Suppressor macrophage (primary cell): ENCODE data around the gene STOML1.

Experiments used
- DNase-seq, 4 experiments: peaks; one replicate each; pipeline ENCODE4 v3.0.0-alpha.2; 2020 to 2022
- total RNA-seq, 17 experiments: gene quantifications; one replicate each; lab custom pipeline; 2026; ENCODE audit warnings: mixed read lengths in 6 of 17, inconsistent platforms in 3 of 17; lab: John Stamatoyannopoulos, UW

The STOML1 gene, protein sequence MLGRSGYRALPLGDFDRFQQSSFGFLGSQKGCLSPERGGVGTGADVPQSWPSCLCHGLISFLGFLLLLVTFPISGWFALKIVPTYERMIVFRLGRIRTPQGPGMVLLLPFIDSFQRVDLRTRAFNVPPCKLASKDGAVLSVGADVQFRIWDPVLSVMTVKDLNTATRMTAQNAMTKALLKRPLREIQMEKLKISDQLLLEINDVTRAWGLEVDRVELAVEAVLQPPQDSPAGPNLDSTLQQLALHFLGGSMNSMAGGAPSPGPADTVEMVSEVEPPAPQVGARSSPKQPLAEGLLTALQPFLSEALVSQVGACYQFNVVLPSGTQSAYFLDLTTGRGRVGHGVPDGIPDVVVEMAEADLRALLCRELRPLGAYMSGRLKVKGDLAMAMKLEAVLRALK
- 4.7 to 17.7 (median 7.3) reads per million in 17 experiments for total RNA-seq

DNA sequence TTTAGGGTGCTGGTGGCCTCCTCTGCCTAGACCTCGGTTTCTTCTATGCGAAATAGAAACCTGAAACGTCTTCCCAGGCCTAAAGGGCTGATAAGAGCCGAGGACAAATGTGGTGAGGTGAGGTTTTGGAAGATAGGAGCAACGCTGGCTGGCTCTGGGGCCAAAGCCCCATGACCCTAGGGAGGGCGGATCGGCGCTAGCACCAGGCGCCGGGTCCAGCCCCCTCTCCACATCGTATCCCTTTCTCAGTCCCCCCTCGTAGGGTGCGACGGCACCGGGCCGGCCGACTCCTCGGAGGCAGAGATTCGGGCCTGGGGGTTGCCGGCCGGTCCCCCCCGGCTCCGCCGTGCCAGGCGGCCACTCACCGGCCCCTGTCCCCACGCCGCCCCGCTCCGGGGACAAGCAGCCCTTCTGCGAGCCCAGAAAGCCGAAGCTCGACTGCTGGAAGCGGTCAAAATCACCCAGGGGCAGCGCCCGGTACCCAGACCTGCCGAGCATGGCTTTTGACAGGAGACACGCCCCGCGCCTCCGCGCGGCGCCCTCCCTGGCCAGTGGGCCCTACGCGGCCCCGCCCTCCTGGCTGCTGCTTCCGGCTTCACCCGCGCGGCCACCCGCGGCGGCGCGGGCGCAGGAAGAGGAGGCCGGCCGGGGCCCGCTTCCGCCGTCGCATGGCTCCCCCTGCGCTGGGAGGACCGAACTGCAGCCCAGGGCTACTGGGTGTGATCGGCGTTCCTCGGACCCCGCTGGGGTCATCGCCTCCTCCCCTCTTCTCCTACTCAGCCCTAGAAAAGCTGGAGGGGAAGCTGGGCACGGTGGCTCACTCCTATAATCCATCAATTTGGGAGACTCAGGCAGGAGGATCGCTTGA, at the start of gene STOML1:
TSS of gene STOML1 (minus strand) at position 570 of the 868 bp plus-strand sequence. CDS start at position 498, 72 bp downstream.
- peak; percentile 97 to 99 (median 98) for DNase-seq

DNA sequence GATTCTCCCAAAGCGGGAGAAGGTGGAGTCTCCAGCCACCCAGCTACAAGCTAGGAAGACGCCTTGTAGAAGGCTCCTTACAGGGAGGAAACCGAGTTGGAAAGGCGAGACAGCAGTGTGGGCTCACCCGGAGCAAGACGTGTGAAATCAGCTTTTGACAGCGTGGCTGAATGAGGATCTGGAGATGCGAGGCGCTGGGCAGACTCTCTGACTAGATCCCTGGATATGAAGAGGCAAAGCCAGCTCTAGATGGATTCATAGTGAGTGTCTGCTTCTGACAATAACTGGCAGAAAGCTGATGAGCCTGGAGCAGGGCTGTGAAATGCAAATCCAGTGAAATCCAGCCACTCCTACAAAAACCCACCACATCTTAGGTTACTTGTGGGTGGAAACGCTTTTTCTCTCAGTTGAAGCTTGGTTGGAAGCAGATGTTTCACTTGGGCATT, 49.2 kb upstream of the STOML1 start:
- DNase-seq, result no peak

DNA sequence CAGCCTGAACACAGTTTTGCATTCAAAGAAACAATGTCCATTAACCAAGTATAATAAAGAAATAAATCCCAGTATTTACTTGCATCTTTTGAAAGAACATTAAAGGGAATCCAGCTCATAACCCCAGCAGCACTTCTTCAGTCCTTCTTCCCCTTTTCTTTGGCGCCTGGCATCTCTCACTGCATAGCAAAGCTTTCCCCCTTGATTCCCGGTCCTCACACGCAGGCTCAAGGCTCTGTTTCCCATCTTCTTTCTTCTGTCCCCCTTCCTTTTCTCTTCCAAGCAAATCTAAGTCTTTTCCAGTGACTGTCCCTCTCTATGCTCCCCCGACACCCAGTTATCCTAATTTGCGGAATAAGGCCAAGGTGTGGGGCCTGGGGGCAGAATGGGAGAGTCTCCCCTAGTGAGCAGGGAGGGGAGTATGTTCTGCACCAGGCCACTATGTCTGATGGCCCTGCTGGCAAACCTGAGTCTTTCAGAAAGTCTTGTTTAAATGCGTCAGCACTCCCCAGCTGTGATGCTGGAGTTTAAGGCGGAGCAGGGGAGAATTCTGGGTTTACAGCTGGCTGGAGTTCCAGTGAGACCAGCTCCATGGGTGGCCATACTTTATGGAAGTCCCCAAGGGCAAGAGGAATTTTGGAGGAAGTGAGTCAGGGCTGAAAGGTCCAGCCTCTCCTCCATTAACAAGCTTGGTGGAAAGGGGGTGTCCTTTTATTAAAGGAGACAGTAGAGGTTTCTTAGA, 48.2 kb upstream of the STOML1 start:
- DNase-seq, result no peak

DNA sequence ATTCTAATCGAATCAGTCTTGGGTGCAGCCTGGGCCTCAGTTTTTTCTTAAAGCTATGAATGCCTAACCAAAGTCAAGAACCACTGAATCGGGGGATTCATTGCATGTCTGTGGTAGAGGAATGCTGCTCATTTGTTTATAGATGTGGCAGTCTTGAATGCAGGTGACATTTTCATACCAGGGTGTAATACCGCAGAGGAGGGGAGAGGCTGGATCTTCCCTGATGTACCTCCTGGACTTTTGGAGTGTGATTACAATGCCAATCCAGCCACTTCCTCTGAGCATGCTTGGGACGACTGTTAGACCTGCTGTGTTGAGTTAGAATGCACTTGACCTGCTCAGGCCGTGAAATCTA, 47.5 kb upstream of the STOML1 start:
- no peak for DNase-seq

DNA sequence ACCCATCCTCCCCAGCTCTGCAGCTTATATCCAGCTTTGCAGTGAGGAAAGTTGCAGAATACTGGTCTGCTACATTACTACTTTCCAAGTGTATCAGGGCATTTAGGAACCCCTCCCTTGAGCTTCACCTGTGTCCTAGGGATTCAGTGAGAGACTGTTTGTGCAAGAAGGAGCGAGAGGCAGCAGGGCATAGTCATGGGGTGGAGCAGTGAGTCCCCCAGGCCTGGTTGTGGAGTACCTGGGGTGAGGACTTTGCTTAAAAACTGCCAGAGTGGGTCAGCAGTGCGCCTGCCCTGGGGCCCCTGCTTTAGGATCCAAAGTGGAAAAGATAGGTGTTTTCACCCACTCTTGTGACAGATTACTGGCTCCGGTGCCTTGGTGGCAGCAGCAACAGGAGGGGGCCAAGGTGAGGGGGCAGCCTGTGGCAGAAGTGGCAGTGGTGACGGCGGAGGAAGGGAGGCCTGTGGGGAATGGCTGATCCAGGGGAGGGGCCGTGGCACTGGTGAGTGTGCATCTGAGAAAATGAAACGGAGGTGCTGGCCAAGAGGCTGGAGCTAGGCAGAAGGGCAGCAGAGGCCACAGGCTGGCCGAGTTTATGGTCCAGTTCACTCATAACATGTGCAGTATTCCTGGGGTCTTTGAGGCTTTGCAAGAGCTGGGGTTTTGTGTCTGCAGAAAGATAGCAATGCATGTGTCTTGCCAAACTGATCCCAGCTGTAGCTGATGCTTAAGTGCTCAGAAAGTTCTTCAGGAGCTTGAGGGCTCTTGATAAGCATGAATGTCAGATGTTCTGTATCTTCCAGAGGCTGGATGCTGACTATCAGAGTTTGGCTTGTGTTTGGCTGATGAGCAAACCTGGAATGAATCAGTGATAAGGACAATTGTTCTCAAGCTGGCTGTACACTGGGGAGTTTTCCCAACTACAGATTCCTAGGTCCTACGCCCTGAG, 46.9 kb upstream of the STOML1 start:
- no peak for DNase-seq

DNA sequence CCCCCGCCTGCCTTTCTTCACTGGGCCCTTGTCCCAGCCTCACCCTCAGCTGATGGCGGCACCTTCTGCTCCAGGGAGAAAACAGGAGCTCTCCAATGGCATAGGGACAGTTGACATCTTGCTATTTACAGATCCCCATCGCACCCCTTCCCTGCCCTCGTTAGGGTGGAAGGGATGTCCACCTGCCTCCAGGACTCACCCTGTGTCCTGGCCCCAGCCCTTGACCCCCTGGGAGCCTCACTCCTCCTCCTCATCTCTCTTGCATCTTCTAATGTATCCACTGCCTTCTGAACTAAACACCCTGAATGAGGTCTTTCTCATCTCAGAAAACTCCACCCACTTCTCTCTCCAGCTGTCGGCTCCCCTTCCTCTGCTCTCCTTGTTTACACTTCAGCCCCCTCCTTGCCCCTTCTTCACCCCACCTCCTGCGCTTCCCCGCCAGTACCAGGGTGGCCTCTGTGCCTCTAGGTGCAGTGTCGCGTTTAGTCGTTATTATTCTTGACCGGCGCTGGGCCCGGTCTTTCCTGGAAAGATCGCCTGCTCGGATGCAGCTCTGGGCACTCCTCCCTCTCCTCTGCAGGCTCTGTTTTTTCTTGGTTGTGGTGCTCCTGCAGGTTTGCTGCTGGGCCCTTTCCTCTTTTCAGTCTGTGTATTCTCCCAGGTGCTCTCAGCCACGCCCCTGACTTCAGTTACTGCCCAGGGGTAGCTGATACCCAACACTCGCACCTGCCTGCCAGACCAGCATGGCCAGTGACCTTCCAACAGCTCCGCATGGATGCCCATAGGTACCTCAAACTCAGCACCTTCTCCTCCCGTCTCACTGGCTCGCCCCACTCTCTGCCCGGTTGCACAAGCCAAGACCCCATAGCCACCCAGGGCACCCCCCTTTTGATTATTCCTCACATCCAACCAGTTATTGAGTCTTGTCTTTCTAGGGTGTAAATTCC, 45.3 kb upstream of the STOML1 start:
- DNase-seq, result no peak

DNA sequence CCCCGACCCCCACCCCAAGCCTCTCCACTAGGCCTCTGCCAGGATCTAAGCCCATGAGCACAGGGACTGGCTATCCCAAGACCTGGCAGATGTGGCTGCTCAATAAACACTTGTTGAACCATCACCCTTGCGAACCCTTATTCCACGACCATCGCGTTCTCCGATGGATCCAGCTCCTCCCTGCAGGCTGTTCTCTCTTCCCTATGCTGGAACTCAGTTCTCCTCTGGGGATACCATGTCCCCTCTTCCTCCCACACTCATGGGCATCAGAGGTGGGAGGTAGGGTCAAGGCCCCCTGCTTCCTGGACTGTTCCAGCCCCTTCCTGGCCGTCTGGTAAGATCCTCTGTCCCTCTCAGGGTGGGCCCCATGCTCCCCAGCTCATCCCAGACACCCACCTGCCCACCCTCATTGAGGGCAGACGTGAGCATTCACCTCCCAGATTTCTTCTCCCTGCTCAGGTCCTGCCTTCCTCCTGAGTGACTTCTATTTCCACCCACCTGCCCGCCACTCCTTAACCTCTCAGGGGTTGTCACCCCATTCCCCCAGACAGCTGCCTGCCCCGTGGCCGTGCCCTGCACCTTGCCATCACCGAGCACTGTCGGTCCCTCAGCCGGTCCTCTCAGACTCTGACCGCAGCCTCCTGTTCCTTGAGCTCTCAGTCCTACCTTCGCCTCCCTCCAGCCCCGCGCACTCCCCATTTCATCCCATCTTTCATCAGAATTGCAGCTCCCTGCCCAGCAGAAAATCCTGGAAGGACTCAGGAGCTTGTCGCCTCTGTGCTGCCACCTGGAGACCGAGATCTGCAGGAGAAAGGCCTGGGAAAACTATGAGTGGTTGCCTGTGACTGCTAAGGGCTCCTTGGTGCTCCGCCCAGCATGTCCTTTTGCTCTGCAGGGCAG, 44.4 kb upstream of the STOML1 start:
- DNase-seq, result peak in 2 of 4 experiments; percentile 16 to 46

DNA sequence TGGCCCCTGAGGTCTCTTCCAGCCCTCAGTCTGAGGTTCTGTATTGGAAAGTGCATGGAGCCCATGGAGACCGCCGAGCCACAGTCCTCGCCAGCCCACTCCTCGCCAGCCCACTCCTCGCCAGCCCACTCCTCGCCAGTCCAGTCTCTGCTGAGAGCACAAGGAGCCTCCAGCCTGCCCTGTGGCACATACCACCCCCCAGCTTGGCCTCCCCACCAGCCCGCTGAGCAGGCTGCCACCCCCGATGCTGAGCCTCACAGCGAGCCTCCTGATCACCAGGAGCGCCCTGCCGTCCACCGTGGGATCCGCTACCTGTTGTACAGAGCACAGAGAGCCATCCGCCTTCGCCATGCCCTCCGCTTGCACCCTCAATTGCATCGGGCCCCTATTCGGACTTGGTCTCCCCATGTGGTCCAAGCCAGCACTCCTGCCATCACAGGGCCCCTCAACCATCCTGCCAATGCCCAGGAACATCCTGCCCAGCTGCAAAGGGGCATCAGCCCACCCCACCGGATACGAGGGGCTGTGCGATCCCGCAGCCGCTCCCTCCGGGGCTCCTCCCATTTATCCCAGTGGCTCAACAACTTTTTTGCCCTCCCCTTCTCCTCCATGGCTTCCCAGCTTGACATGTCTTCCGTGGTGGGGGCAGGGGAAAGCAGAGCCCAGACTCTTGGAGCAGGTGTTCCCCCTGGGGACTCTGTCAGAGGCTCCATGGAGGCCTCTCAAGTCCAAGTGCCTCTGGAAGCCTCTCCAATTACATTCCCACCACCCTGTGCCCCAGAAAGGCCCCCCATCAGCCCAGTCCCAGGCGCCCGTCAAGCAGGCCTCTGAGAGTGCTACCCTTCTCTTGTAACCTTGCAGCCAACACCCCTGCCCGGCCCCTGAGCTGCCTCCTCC, 43.3 kb upstream of the STOML1 start:
- no peak for DNase-seq

DNA sequence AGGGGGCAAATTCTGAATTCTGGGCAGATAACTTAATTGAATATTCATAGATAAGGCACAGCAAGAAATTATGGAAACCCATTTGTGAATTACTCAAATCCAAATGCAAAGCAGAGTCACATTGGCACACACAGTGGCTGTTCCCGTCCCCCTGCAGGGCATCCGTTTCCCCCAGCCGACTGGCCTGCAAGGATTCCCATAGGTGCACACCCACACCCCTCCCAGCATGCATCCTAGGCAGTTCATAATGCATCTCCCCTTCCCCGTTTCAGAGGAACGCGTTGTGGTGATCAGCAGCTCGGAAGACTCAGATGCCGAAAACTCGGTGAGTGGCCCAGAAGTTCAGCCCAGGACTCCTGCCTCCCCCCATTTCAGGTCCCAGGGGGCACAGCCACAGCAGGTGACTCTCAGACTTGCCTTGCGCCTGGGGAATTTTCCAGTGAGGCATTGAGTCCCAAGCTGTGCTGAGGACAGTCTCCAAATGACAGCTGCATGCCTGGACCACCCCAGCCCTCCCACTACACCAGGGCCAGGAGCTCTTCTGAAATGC, 42.2 kb upstream of the STOML1 start:
- DNase-seq, result no peak

DNA sequence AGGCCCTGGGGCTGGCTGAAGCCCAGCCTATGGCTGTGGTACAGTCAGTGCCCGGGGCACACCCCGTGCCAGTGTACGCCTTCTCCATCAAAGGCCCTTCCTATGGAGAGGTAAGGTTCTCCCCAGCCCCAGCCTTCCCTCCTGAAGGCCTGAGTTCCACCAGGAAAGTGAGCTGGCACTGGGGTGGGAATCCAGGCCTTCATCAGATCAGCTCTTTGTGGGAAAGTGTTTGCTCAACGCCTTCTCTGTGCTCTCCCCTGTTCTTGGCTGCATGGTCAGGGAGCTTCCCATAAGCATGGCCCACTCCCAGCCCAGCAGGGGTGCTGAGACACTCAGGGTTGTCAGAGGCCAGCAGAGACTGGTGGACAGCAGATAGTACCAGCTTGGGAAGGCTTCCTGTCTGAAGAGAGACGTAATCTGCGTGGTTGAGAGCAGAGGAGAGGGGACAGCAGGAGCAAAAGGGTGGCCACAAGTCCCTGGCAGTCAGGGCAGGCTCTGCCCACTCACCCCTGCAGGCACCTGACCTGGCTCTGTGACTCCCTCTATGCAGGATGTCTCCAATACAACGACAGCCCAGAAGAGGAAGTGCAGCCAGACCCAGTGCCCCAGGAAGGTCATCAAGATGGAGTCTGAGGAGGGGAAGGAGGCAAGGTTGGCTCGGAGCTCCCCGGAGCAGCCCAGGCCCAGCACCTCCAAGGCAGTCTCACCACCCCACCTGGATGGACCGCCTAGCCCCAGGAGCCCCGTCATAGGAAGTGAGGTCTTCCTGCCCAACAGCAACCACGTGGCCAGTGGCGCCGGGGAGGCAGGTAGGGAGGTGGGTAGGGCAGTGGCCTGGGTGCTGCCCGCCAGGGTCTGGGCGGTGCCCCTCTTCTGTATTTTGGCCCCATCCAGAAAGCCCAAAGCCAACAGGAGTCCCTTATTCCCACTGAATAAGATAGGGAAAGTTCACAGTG, 40.8 kb upstream of the STOML1 start:
- peak; percentile 57 to 80 (median 70) for DNase-seq

DNA sequence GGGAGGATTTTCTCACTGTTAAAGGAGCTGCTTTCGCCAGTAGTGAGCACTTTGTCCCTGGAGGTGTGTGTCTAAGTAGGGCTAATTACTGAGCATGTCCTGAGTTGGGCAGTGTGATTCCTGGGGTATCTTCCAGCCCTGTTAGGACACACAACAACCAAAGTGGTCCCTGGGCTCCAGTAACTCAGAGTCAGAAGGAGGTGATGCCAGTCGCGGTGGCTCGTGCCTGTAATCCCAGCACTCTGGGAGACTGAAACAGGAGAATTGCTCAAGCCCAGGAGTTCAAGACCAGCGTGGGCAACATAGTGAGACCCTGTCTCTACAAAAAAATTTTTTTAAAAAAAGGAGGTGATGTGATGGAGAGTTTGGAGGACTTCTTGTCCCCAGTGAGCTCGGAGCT, 40.0 kb upstream of the STOML1 start:
- DNase-seq, result no peak

DNA sequence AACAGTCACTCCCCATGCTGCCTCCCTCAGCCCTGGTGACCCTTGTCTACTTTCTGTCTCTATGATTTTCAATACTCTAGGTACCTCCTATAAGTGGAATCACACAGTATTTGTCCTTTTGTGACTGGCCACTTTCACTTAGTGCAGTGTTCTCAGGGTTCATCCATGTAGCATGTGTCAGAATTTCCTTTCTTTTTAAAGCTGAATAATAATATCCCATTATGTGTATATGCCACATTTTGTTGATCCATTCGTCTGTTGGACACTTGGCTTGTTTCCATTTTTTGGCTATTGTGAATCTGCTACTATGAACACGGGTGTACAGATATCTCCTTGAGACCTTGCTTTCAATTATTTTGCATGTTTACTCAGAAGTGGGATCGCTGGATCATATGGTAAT, 36.6 kb upstream of the STOML1 start:
- DNase-seq, result no peak

DNA sequence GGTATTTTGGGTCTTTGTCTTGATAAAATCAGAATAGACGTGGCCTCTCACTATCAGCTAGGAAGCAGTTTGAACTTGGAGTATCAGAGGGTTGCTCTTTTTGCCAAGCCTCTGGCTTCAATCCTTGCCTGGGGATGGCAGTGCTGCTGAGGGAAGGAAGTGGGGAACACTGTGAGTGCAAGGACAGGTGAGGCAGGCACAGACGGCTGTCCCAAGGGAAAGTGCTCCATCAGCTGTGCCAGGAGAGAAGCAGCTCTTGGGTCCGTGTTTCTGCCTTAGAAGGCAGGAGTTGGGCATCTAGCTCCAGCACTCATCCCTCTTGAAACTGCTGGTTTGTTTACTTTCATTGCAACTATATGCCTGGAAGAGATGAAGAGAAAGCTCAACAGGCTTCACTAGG, 35.6 kb upstream of the STOML1 start:
- no peak for DNase-seq

DNA sequence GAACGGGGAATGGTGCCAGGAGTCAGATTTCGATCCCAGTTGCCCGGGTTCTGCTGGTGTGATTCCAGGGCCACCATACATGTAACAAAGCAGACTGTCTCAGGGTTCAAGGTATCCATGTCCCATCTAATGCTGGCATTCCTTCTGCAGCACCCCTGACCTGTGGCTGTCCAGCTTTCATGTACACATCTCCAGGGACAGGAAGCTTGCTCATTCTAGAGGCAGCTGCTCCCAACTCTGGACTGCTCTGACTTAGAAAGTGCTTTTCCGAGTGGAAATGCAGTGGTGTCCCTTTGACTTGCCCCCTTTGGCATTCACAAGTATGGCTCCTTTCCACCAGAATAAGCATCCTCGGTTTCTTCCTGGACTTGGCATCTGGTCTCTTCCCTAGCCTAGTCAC, 33.3 kb upstream of the STOML1 start:
- DNase-seq, result no peak

DNA sequence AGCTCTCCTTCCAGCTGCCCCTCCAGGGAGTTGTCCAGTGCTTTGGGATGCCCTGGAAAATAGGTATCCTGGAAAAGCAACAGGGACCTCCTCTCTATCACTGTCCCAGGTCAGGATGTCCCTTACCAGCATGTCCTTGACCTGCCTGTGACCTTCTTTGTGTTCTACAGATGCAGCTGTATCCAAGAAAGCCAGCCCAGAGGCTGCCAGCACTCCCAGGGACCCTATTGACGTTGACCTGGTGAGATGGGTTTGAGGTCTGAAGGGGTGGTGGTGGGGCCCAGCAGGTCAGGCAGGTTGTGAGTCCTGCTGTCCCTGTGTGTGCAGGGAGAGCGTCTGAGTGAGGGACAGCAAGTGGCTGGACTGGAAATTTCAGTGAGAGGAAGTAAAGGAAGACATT, 32.6 kb upstream of the STOML1 start:
- DNase-seq, result no peak

DNA sequence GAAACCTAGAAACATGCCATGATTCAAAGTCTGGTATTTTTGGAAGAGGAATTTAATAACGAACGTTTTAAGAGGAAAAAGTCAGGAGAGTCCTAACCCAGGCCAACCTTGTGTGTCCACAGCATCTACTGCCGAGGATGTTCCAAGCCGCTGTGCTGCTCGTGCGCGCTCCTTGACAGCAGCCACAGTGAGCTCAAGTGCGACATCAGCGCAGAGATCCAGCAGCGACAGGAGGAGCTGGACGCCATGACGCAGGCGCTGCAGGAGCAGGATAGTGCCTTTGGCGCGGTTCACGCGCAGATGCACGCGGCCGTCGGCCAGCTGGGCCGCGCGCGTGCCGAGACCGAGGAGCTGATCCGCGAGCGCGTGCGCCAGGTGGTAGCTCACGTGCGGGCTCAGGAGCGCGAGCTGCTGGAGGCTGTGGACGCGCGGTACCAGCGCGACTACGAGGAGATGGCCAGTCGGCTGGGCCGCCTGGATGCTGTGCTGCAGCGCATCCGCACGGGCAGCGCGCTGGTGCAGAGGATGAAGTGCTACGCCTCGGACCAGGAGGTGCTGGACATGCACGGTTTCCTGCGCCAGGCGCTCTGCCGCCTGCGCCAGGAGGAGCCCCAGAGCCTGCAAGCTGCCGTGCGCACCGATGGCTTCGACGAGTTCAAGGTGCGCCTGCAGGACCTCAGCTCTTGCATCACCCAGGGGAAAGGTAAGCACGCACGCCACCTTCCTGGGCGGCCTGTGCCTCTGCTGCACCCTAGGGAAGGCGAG, 30.8 kb upstream of the STOML1 start:
- DNase-seq, result no peak
